ENCODE measurements around the gene NRDE2. TPM values are rescaled to one million over a fixed set of nuclear protein-coding genes. Genes with fewer than 3 reads are reported as not detected.

The NRDE2 gene
- total and polyA plus RNA-seq, 4 donors: 12.9 to 15.9 (median 15.5) TPM

- H3K4me1 ChIP-seq (ENCODE audit: control insufficient read depth, insufficient read depth, low read length): peaks cover 4% of the 10 kb centered on the region
- no peaks in the 10 kb centered on the region for H3K27me3 ChIP-seq (ENCODE audit: control insufficient read depth, insufficient read depth, low read length)
- no peak overlapping the region for H3K4me3 ChIP-seq (ENCODE audit: low read depth, low read length)
- no peak for DNase-seq (ENCODE audit: low read depth in 4 of 6, low spot score in 6 of 6)
- 81% methylated on average over 4 of the region's 4 CpGs for WGBS (ENCODE audit: insufficient coverage)
- H3K9me3 ChIP-seq (ENCODE audit: control insufficient read depth, insufficient read depth, low read length): no peaks in the 10 kb centered on the region
- H3K27ac ChIP-seq (ENCODE audit: low read depth, low read length): no peak overlapping the region
- no peaks in the 10 kb centered on the region for H3K36me3 ChIP-seq (ENCODE audit: control insufficient read depth, insufficient read depth, low read length)
These were observed 9.8 kb downstream of the NRDE2 start for GRCh38 chr14:90321891-90322290.

GRCh38 chr14:90319634-90320541 lies 11.9 kb downstream of the NRDE2 start:
- H3K4me1 ChIP-seq (ENCODE audit: control insufficient read depth, insufficient read depth, low read length): no peaks in the 10 kb centered on the region
- H3K9me3 ChIP-seq (ENCODE audit: control insufficient read depth, insufficient read depth, low read length): no peaks in the 10 kb centered on the region
- H3K27ac ChIP-seq (ENCODE audit: low read depth, low read length): no peak overlapping the region
- DNase-seq (ENCODE audit: low read depth in 4 of 6, low spot score in 6 of 6): no peak
- no peak overlapping the region for H3K4me3 ChIP-seq (ENCODE audit: low read depth, low read length)
- peaks cover 9% of the 10 kb centered on the region for H3K36me3 ChIP-seq (ENCODE audit: control insufficient read depth, insufficient read depth, low read length)
- no peaks in the 10 kb centered on the region for H3K27me3 ChIP-seq (ENCODE audit: control insufficient read depth, insufficient read depth, low read length)
- WGBS (ENCODE audit: insufficient coverage): no CpG with 5 or more reads among the region's 6 CpGs

- no CpG with 5 or more reads among the region's 3 CpGs for WGBS (ENCODE audit: insufficient coverage)
- Histone ChIP-seq H3K9me3 (ENCODE audit: control insufficient read depth, insufficient read depth, low read length) (no peaks in the 10 kb centered on the region), H3K4me3 (ENCODE audit: low read depth, low read length) (no peak overlapping the region), H3K36me3 (ENCODE audit: control insufficient read depth, insufficient read depth, low read length) (peaks cover 12% of the 10 kb centered on the region), H3K27ac (ENCODE audit: low read depth, low read length) (no peak overlapping the region), H3K27me3 (ENCODE audit: control insufficient read depth, insufficient read depth, low read length) (no peaks in the 10 kb centered on the region), H3K4me1 (ENCODE audit: control insufficient read depth, insufficient read depth, low read length) (no peaks in the 10 kb centered on the region)
- no peak for DNase-seq (ENCODE audit: low read depth in 4 of 6, low spot score in 6 of 6)
These were observed 12.6 kb downstream of the NRDE2 start for GRCh38 chr14:90319173-90319572.

- WGBS (ENCODE audit: insufficient coverage): 45% methylated on average over 2 of the region's 4 CpGs
- Histone ChIP-seq H3K9me3 (ENCODE audit: control insufficient read depth, insufficient read depth, low read length) (no peaks in the 10 kb centered on the region), H3K4me1 (ENCODE audit: control insufficient read depth, insufficient read depth, low read length) (no peaks in the 10 kb centered on the region), H3K36me3 (ENCODE audit: control insufficient read depth, insufficient read depth, low read length) (peaks cover 15% of the 10 kb centered on the region), H3K27me3 (ENCODE audit: control insufficient read depth, insufficient read depth, low read length) (no peaks in the 10 kb centered on the region), H3K27ac (ENCODE audit: low read depth, low read length) (no peak overlapping the region), H3K4me3 (ENCODE audit: low read depth, low read length) (no peak overlapping the region)
- DNase-seq (ENCODE audit: low read depth in 4 of 6, low spot score in 6 of 6): no peak
These were observed 13.7 kb downstream of the NRDE2 start for GRCh38 chr14:90318016-90318415.

GRCh38 chr14:90317286-90317685 lies 14.5 kb downstream of the NRDE2 start:
- WGBS (ENCODE audit: insufficient coverage): no CpG with 5 or more reads among the region's 2 CpGs
- H3K9me3 ChIP-seq (ENCODE audit: control insufficient read depth, insufficient read depth, low read length): no peaks in the 10 kb centered on the region
- no peak overlapping the region for H3K4me3 ChIP-seq (ENCODE audit: low read depth, low read length)
- H3K27ac ChIP-seq (ENCODE audit: low read depth, low read length): no peak overlapping the region
- no peaks in the 10 kb centered on the region for H3K27me3 ChIP-seq (ENCODE audit: control insufficient read depth, insufficient read depth, low read length)
- H3K36me3 ChIP-seq (ENCODE audit: control insufficient read depth, insufficient read depth, low read length): peaks cover 15% of the 10 kb centered on the region
- no peaks in the 10 kb centered on the region for H3K4me1 ChIP-seq (ENCODE audit: control insufficient read depth, insufficient read depth, low read length)
- no peak for DNase-seq (ENCODE audit: low read depth in 4 of 6, low spot score in 6 of 6)

DNA sequence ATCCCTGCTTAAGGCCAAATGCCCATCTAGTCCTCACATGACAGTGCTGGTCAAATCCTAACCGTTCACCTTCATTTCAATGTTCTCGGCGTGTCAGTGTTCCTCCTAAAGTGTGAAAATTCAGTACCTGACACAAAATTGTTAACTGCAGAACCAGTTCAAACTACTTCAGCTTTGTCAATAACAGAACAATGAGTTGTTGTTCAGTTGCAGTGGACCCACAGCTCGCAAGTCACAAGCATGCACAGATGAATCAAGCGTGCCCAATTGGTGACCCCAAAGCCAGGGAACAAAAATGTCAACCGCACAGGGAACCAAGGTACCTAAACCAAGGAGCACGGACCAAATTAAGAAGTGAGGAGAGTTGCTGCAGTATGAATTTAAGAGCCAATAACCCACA lies 23.2 kb downstream of the NRDE2 start:
- no peak overlapping the region for H3K27ac ChIP-seq (ENCODE audit: low read depth, low read length)
- H3K4me1 ChIP-seq (ENCODE audit: control insufficient read depth, insufficient read depth, low read length): no peaks in the 10 kb centered on the region
- H3K27me3 ChIP-seq (ENCODE audit: control insufficient read depth, insufficient read depth, low read length): no peaks in the 10 kb centered on the region
- DNase-seq (ENCODE audit: low read depth in 4 of 6, low spot score in 6 of 6): no peak
- no peak overlapping the region for H3K4me3 ChIP-seq (ENCODE audit: low read depth, low read length)
- no peaks in the 10 kb centered on the region for H3K9me3 ChIP-seq (ENCODE audit: control insufficient read depth, insufficient read depth, low read length)
- 84% methylated on average over 6 of the region's 7 CpGs for WGBS (ENCODE audit: insufficient coverage)
- peaks cover 9% of the 10 kb centered on the region for H3K36me3 ChIP-seq (ENCODE audit: control insufficient read depth, insufficient read depth, low read length)

DNA sequence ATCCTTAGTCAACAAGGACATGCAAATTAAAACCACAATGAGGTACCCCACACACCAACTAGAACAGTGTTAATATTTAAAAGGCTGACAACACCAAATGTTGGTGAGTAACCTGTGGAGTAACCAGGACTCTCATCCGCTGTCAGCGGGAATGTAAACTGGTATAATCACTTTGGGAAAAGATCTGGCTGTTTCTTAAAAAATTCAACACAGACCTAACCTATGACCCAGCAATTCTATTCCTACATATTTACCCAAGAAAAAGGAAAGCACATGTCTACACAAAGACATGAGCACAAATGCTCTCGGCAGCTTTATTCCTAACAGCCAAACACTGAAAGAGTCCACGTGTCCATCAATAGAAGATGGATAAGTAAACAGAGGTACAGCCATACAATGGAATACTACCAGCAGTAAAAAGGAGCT lies 26.6 kb downstream of the NRDE2 start:
- Histone ChIP-seq H3K27ac (ENCODE audit: low read depth, low read length) (no peak overlapping the region), H3K4me1 (ENCODE audit: control insufficient read depth, insufficient read depth, low read length) (no peaks in the 10 kb centered on the region), H3K4me3 (ENCODE audit: low read depth, low read length) (no peak overlapping the region), H3K27me3 (ENCODE audit: control insufficient read depth, insufficient read depth, low read length) (no peaks in the 10 kb centered on the region), H3K9me3 (ENCODE audit: control insufficient read depth, insufficient read depth, low read length) (no peaks in the 10 kb centered on the region), H3K36me3 (ENCODE audit: control insufficient read depth, insufficient read depth, low read length) (peaks cover 13% of the 10 kb centered on the region)
- no CpG with 5 or more reads among the region's 4 CpGs for WGBS (ENCODE audit: insufficient coverage)
- no peak for DNase-seq (ENCODE audit: low read depth in 4 of 6, low spot score in 6 of 6)

- no peak overlapping the region for H3K4me3 ChIP-seq (ENCODE audit: low read depth, low read length)
- H3K36me3 ChIP-seq (ENCODE audit: control insufficient read depth, insufficient read depth, low read length): peaks cover 13% of the 10 kb centered on the region
- DNase-seq (ENCODE audit: low read depth in 4 of 6, low spot score in 6 of 6): no peak
- H3K9me3 ChIP-seq (ENCODE audit: control insufficient read depth, insufficient read depth, low read length): no peaks in the 10 kb centered on the region
- H3K27me3 ChIP-seq (ENCODE audit: control insufficient read depth, insufficient read depth, low read length): no peaks in the 10 kb centered on the region
- H3K4me1 ChIP-seq (ENCODE audit: control insufficient read depth, insufficient read depth, low read length): no peaks in the 10 kb centered on the region
- H3K27ac ChIP-seq (ENCODE audit: low read depth, low read length): no peak overlapping the region
These were observed 27.2 kb downstream of the NRDE2 start for GRCh38 chr14:90304502-90304901.

GRCh38 chr14:90303473-90303872 lies 28.3 kb downstream of the NRDE2 start:
- WGBS (ENCODE audit: insufficient coverage): 98% methylated on average over 3 of the region's 4 CpGs
- no peak for DNase-seq (ENCODE audit: low read depth in 4 of 6, low spot score in 6 of 6)
- Histone ChIP-seq H3K27me3 (ENCODE audit: control insufficient read depth, insufficient read depth, low read length) (no peaks in the 10 kb centered on the region), H3K27ac (ENCODE audit: low read depth, low read length) (no peak overlapping the region), H3K36me3 (ENCODE audit: control insufficient read depth, insufficient read depth, low read length) (peaks cover 14% of the 10 kb centered on the region), H3K4me3 (ENCODE audit: low read depth, low read length) (no peak overlapping the region), H3K9me3 (ENCODE audit: control insufficient read depth, insufficient read depth, low read length) (no peaks in the 10 kb centered on the region), H3K4me1 (ENCODE audit: control insufficient read depth, insufficient read depth, low read length) (no peaks in the 10 kb centered on the region)

All from spinal cord (tissue), 10 donors.